Neutrophil (primary cell): ENCODE results near the gene SI.

ENCODE experiments used
- H3K27ac ChIP-seq: fragments of 200-600 bp; sonication (generic); 2 replicates; pipeline ENCODE4 v1.5.1; 2016; ENCODE audit warnings: mild to moderate bottlenecking, moderate library complexity
- H3K27me3 ChIP-seq: fragments of 200-600 bp; sonication (generic); 2 replicates; pipeline ENCODE4 v1.6.0; 2016; ENCODE audit warnings: mild to moderate bottlenecking
- H3K36me3 ChIP-seq: fragments of 200-600 bp; sonication (generic); 2 replicates; pipeline ENCODE4 v1.5.1; 2017
- H3K4me1 ChIP-seq, 2 experiments: fragments of 200-600 bp in 1 of 2; sonication (generic) in 1 of 2; 1 replicate in 1 of 2; 2 replicates in 1 of 2; pipeline versions ENCODE4 v1.5.1 to v1.6.1; 2013 to 2016; ENCODE audit warnings: low read depth in 1 of 2, low read length in 1 of 2, mild to moderate bottlenecking in 1 of 2, moderate library complexity in 1 of 2; ENCODE audit not compliant: control insufficient read depth in 1 of 2, insufficient read depth in 1 of 2
- H3K4me3 ChIP-seq, 2 experiments: fragments of 200-600 bp in 1 of 2; sonication (generic) in 1 of 2; 1 replicate in 1 of 2; 2 replicates in 1 of 2; pipeline ENCODE4 v1.5.1; 2013 to 2016; ENCODE audit warnings: low read depth in 1 of 2, low read length in 1 of 2, mild to moderate bottlenecking in 1 of 2, moderate library complexity in 1 of 2
- H3K9me3 ChIP-seq: fragments of 200-600 bp; sonication (generic); 2 replicates; pipeline ENCODE4 v1.5.1; 2016
- TF ChIP-seq, protein P1 (sequence below): fragments of 200-600 bp; sonication (generic); IDR thresholded peaks from 2 replicates; pipeline ENCODE4 v1.5.1; 2016; ENCODE audit warnings: antibody characterized with exemption

The SI gene

DNA sequence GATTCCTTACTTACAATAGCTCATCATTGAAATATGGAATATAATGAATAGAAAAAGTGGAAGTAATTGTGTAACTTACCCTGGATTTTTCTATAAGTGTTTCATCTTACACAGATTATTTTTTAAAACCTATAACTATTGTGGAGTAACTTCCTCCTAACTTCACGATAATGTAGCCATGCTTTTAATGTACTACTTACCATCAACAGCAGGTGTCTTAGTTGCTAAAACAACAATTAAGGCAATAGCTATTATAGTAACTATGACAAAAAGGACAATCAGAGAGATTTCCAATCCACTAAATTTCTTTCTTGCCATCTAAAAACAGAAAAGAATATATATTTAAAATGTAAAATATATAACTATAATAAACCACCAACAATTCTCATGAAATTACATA, 2.6 kb downstream of the SI start:
- Histone ChIP-seq H3K4me1 (no peaks in the 10 kb centered on the region), H3K4me3 (no peak overlapping the region), H3K27ac (no peak overlapping the region), H3K36me3 (no peaks in the 10 kb centered on the region), H3K9me3 (no peaks in the 10 kb centered on the region), H3K27me3 (no peaks in the 10 kb centered on the region)
- TF ChIP-seq, protein P1, sequence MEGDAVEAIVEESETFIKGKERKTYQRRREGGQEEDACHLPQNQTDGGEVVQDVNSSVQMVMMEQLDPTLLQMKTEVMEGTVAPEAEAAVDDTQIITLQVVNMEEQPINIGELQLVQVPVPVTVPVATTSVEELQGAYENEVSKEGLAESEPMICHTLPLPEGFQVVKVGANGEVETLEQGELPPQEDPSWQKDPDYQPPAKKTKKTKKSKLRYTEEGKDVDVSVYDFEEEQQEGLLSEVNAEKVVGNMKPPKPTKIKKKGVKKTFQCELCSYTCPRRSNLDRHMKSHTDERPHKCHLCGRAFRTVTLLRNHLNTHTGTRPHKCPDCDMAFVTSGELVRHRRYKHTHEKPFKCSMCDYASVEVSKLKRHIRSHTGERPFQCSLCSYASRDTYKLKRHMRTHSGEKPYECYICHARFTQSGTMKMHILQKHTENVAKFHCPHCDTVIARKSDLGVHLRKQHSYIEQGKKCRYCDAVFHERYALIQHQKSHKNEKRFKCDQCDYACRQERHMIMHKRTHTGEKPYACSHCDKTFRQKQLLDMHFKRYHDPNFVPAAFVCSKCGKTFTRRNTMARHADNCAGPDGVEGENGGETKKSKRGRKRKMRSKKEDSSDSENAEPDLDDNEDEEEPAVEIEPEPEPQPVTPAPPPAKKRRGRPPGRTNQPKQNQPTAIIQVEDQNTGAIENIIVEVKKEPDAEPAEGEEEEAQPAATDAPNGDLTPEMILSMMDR: no peak

DNA sequence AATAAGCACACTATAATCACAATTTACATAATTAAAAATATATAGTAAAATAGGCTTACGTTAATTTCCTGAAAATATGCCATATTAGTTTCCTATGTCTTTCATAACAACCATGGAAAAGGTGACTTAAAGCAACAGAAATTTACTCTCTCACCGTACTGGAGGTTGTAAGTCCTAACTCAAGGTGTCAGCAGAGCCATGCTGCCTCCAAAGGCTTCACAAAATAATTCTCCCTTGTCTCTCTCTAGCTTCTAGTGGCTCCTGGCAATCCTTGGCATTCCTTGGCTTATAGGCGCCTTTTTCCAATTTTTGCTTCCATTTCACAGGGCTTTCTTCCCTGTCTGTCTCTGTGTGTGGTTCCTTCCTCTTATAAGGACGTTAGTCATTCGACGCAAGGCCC, 7.6 kb downstream of the SI start:
- Histone ChIP-seq H3K27ac (no peak overlapping the region), H3K9me3 (no peaks in the 10 kb centered on the region), H3K4me3 (no peak overlapping the region), H3K36me3 (no peaks in the 10 kb centered on the region), H3K4me1 (no peaks in the 10 kb centered on the region), H3K27me3 (no peaks in the 10 kb centered on the region)
- TF ChIP-seq, protein P1: no peak

DNA sequence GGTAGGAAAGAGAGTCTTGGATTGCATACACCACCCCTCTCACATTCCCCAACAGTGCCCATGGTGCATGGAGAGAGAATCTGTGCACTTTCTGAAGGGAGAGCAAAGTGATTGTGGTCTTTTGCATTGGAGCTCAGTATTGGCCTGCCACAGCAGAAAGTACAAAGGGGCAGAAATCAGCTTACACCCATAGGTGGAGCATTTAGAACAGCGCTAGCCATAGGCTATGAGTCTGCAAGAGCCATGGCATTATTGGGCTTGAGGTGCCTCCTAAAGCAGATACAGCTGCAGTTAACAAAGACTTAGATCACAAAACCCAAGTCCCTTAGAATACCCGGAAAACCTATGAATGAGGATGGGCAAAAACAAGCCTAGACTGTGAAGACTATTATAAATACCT, 21.8 kb downstream of the SI start:
- Histone ChIP-seq H3K36me3 (no peaks in the 10 kb centered on the region), H3K9me3 (no peaks in the 10 kb centered on the region)
- TF ChIP-seq, protein P1: no peak

DNA sequence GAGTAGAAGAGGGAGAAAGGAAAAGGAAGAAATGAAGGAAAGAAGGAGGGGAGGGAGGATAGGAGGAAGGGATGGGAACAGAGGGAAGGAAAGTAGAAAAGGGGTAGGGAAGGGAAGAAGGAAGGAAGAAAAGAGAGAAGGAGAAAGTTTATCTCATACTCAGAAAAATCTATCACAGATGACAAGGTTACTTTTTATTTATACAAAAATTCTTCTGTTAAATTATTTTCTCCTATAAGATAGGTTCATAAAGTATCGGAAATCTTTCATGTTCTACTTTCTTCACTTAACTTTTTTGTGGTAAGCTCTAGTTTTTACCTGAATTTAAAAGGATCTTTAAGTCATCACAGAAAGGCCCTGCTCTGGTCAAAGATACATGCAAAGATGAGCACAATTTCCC, 38.1 kb downstream of the SI start:
- H3K4me3 ChIP-seq: no peak overlapping the region
- H3K27ac ChIP-seq: no peak overlapping the region
- H3K4me1 ChIP-seq: no peaks in the 10 kb centered on the region
- H3K36me3 ChIP-seq: no peaks in the 10 kb centered on the region
- TF ChIP-seq, protein P1: no peak
- no peaks in the 10 kb centered on the region for H3K27me3 ChIP-seq
- no peaks in the 10 kb centered on the region for H3K9me3 ChIP-seq

More for the DNA sequence above, 21.8 kb downstream of the SI start:
- Histone ChIP-seq H3K4me1 (no peaks in the 10 kb centered on the region), H3K4me3 (no peak overlapping the region), H3K27ac (no peak overlapping the region), H3K27me3 (no peaks in the 10 kb centered on the region)

DNA sequence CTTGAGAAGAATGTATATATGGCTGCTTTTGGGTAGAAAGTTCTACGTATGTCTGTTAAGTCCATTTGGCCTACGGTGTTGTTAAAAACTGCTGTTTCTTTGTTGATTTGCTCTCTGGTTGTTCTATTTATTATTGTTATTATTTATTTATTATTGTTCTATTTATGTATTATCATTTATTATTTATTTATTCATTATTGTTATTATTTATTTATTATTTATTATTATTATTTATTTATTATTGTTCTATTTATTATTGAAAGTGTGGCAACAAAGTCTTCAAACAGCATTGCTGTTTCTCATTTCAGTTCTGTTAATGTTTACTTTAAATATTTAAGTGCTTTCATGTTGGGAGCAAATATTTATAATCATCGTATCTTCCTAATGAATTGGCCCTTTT, 66.7 kb downstream of the SI start:
- H3K9me3 ChIP-seq: no peaks in the 10 kb centered on the region
- no peaks in the 10 kb centered on the region for H3K4me1 ChIP-seq
- TF ChIP-seq, protein P1: no peak
- no peaks in the 10 kb centered on the region for H3K27me3 ChIP-seq
- H3K27ac ChIP-seq: no peak overlapping the region
- no peak overlapping the region for H3K4me3 ChIP-seq
- no peaks in the 10 kb centered on the region for H3K36me3 ChIP-seq

DNA sequence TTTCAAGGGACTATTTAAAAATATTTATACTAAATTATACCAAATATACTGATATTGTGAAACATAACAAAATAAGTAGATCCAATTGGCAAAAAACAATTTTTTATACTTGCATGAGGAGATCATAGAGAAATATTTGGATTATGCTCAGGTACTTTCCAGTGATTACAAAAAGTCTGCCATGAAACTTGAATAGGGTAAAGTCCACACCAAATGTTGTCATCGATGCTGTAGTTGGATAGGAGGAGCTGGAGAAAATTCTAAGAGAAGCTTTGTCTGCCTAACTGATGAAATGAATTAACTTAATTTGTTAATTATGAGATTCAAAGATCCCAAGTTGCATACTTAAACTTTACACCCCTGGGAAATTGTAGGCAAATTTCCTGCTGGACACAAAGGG, 93.3 kb downstream of the SI start:
- H3K27ac ChIP-seq: no peak overlapping the region
- H3K36me3 ChIP-seq: no peaks in the 10 kb centered on the region
- H3K4me3 ChIP-seq: no peak overlapping the region
- no peaks in the 10 kb centered on the region for H3K4me1 ChIP-seq
- no peaks in the 10 kb centered on the region for H3K9me3 ChIP-seq
- no peaks in the 10 kb centered on the region for H3K27me3 ChIP-seq
- TF ChIP-seq, protein P1: no peak
